Astrocyte (in vitro differentiated cells and primary cell): ENCODE data around the gene CCT6A.
"Not testable (repeated sequence)": the region's sequence is repeated elsewhere in the genome, so short reads cannot be mapped to it uniquely, and the experiment has no call there.

Experiments
- CTCF ChIP-seq: IDR thresholded peaks from 2 replicates; pipeline ENCODE4 v1.5.1; 2011; ENCODE audit warnings: low read depth, mild to moderate bottlenecking, inconsistent platforms, low read length, moderate library complexity; ENCODE audit not compliant: insufficient read depth
- EZH2 ChIP-seq: IDR thresholded peaks from 2 replicates; pipeline ENCODE4 v1.6.1; 2012; ENCODE audit warnings: mild to moderate bottlenecking, low read length, inconsistent platforms; ENCODE audit not compliant: insufficient read depth

DNA sequence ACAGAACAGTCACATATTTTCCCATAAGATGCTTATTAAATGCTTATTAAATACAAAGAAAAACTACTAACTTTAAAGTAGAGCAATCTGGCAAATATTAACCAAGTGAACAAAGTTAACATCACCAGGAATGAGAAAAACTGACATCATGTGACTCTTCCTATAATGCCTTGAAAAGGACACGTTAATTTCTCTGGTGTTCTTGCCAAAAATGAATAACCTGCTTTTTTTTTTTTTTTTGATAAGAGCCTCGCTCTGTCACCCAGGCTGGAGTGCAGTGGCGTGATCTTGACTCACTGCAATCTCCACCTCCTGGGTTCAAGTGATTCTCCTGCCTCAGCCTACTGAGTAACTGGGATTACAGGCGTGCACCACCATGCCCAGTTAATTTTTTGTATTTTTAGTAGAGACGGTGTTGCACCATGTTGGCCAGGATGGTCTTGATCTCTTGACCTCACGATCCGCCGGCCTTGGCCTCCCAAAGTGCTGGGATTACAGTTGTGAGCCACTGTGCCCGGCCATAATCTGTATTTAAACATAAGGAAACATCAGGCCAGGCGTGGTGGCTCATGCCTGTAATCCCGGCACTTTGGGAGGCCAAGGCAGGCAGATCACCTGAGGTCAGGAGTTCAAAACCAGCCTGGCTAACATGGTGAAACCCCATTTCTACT lies 4.0 kb upstream of the CCT6A start:
- TF ChIP-seq CTCF, EZH2: not testable (repeated sequence)
